IMR-90 (cell line): ENCODE measurements around the gene HSD11B1L. TPM values are rescaled to one million over a fixed set of nuclear protein-coding genes. Genes with fewer than 3 reads are reported as not detected.

ENCODE experiments used
- ATAC-seq: fragments of 200-7000 bp; cut with Tn5 transposase; 2 replicates; pipeline ENCODE4 v1.9.1; 2020; ENCODE audit warnings: low read depth, mild to moderate bottlenecking, moderate library complexity
- BruUV-seq: library from RNA; stranded (reverse); fragments of 400-500 nt; replicated peaks from 2 replicates; lab custom pipeline; 2021; lab: Mats Ljungman, UMichigan
- CTCF ChIA-PET: fragments of 300-600 bp; formaldehyde crosslinking; extraction: SDS; loops from one replicate; lab custom pipeline; 2021; ENCODE audit warnings: antibody characterized with exemption; lab: Yijun Ruan, JAX
- POLR2A ChIA-PET: fragments of 300-600 bp; sonication (Branson Sonifier 250); formaldehyde crosslinking; loops from one replicate; lab custom pipeline; 2022; ENCODE audit warnings: antibody characterized with exemption; ENCODE audit not compliant: unreplicated experiment; lab: Charles Lee
- DNase-seq: peaks from one replicate; pipeline ENCODE4 v3.0.0; 2013
- H2AFZ ChIP-seq: replicated peaks from 2 replicates; pipeline ENCODE3; 2013; ENCODE audit warnings: low read length, mild to moderate bottlenecking; ENCODE audit not compliant: poor library complexity
- H2AK5ac ChIP-seq: 2 replicates; pipeline ENCODE4 v1.6.1; 2013; ENCODE audit warnings: low read depth, low read length, inconsistent platforms
- H2AK9ac ChIP-seq: replicated peaks from 2 replicates; pipeline ENCODE3; 2013; ENCODE audit warnings: mild to moderate bottlenecking, low read depth, low read length, moderate library complexity; ENCODE audit not compliant: poor library complexity
- H2BK120ac ChIP-seq: 2 replicates; pipeline ENCODE4 v1.6.1; 2013; ENCODE audit warnings: low read depth, low read length, inconsistent platforms
- H2BK15ac ChIP-seq: 3 replicates; pipeline ENCODE4 v1.6.1; 2013; ENCODE audit warnings: low read depth, low read length, inconsistent platforms
- H2BK20ac ChIP-seq: 2 replicates; pipeline ENCODE4 v1.6.1; 2013; ENCODE audit warnings: low read depth, mild to moderate bottlenecking, inconsistent platforms, low read length, moderate library complexity
- H2BK5ac ChIP-seq: 2 replicates; pipeline ENCODE4 v1.6.1; 2013; ENCODE audit warnings: mild to moderate bottlenecking, low read depth, low read length, inconsistent platforms; ENCODE audit not compliant: poor library complexity, severe bottlenecking
- H3K14ac ChIP-seq: replicated peaks from 2 replicates; pipeline ENCODE4 v1.6.1; 2013; ENCODE audit warnings: low read depth, low read length, inconsistent platforms
- H3K18ac ChIP-seq: 2 replicates; pipeline ENCODE4 v1.6.1; 2013; ENCODE audit warnings: low read depth, low read length, control low read depth
- H3K23ac ChIP-seq: 2 replicates; pipeline ENCODE4 v1.6.1; 2013; ENCODE audit warnings: low read depth, low read length, inconsistent platforms
- H3K27ac ChIP-seq: 2 replicates; pipeline ENCODE4 v1.5.1; 2013; ENCODE audit warnings: mild to moderate bottlenecking, control low read depth, low read length; ENCODE audit not compliant: insufficient read depth
- H3K27me3 ChIP-seq: 2 replicates; pipeline ENCODE4 v1.6.1; 2013; ENCODE audit warnings: low read length; ENCODE audit not compliant: control insufficient read depth, insufficient read depth
- H3K36me3 ChIP-seq: 2 replicates; pipeline ENCODE4 v1.6.1; 2013; ENCODE audit warnings: low read length, mixed read lengths; ENCODE audit not compliant: control insufficient read depth, insufficient read depth
- H3K4ac ChIP-seq: 2 replicates; pipeline ENCODE4 v1.6.1; 2013; ENCODE audit warnings: low read depth, low read length, inconsistent platforms
- H3K4me1 ChIP-seq: 2 replicates; pipeline ENCODE4 v1.6.1; 2013; ENCODE audit warnings: low read length, mixed read lengths; ENCODE audit not compliant: control insufficient read depth, insufficient read depth
- H3K4me2 ChIP-seq: 2 replicates; pipeline ENCODE4 v1.6.1; 2013; ENCODE audit warnings: low read depth, mild to moderate bottlenecking, control low read depth, low read length, moderate library complexity
- H3K4me3 ChIP-seq: 2 replicates; pipeline ENCODE4 v1.5.1; 2013; ENCODE audit warnings: low read depth, mild to moderate bottlenecking, control low read depth, low read length, moderate library complexity; ENCODE audit not compliant: insufficient read depth
- H3K56ac ChIP-seq: 2 replicates; pipeline ENCODE4 v1.6.1; 2013; ENCODE audit warnings: low read length, inconsistent platforms; ENCODE audit not compliant: insufficient read depth; ENCODE audit errors: extremely low read depth
- H3K79me1 ChIP-seq, 2 experiments: 2 replicates each; pipeline ENCODE4 v1.6.1; 2013; ENCODE audit warnings: low read length in 2 of 2, inconsistent platforms in 1 of 2, low read depth in 1 of 2
- H3K9ac ChIP-seq: 2 replicates; pipeline ENCODE4 v1.6.1; 2013; ENCODE audit warnings: low read depth, low read length, control low read depth
- H3K9me1 ChIP-seq: 2 replicates; pipeline ENCODE4 v1.6.1; 2013; ENCODE audit warnings: low read length, inconsistent platforms; ENCODE audit not compliant: insufficient read depth
- H3K9me3 ChIP-seq: 2 replicates; pipeline ENCODE4 v1.6.1; 2013; ENCODE audit warnings: low read length; ENCODE audit not compliant: control insufficient read depth, insufficient read depth
- H4K20me1 ChIP-seq: 2 replicates; pipeline ENCODE4 v1.6.1; 2013; ENCODE audit warnings: low read length, inconsistent platforms; ENCODE audit not compliant: insufficient read depth
- H4K5ac ChIP-seq: 2 replicates; pipeline ENCODE4 v1.6.1; 2013; ENCODE audit warnings: mild to moderate bottlenecking, low read depth, low read length, control low read depth
- H4K8ac ChIP-seq, 2 experiments: 2 replicates each; pipeline ENCODE4 v1.6.1; 2013; ENCODE audit warnings: low read depth in 2 of 2, low read length in 2 of 2, control low read depth in 1 of 2, inconsistent platforms in 1 of 2
- H4K91ac ChIP-seq: 2 replicates; pipeline ENCODE4 v1.6.1; 2013; ENCODE audit warnings: low read depth, low read length, inconsistent platforms; ENCODE audit not compliant: insufficient read depth
- BHLHE40 ChIP-seq: fragments of 150-350 bp; IDR thresholded peaks from 2 replicates; pipeline ENCODE4 v1.6.1; 2016; ENCODE audit warnings: mild to moderate bottlenecking, low read depth, low read length
- CEBPB ChIP-seq: IDR thresholded peaks from 2 replicates; pipeline ENCODE4 v1.6.1; 2012; ENCODE audit warnings: low read depth, low read length, improper control_type of control experiment
- CHD1 ChIP-seq: IDR thresholded peaks from 2 replicates; pipeline ENCODE4 v1.6.1; 2012; ENCODE audit warnings: low read depth, low read length, improper control_type of control experiment
- ELK1 ChIP-seq: fragments of 150-350 bp; IDR thresholded peaks from 2 replicates; pipeline ENCODE4 v1.6.1; 2016; ENCODE audit warnings: low read depth, mild to moderate bottlenecking, low read length, moderate library complexity, borderline replicate concordance
- FOS ChIP-seq: fragments of 150-350 bp; IDR thresholded peaks from 2 replicates; pipeline ENCODE4 v1.6.1; 2016; ENCODE audit warnings: low read depth, low read length
- MAFK ChIP-seq: IDR thresholded peaks from 2 replicates; pipeline ENCODE4 v1.6.1; 2012; ENCODE audit warnings: low read depth, low read length, improper control_type of control experiment
- MAZ ChIP-seq: IDR thresholded peaks from 2 replicates; pipeline ENCODE4 v1.6.1; 2012; ENCODE audit warnings: low read depth, mild to moderate bottlenecking, low read length, improper control_type of control experiment, moderate library complexity, borderline replicate concordance
- MXI1 ChIP-seq: IDR thresholded peaks from 2 replicates; pipeline ENCODE4 v1.6.1; 2012; ENCODE audit warnings: low read depth, mild to moderate bottlenecking, low read length, moderate library complexity, borderline replicate concordance
- POLR2A ChIP-seq: IDR thresholded peaks from 2 replicates; pipeline ENCODE4 v1.6.1; 2012; ENCODE audit warnings: mild to moderate bottlenecking, low read depth, low read length
- RAD21 ChIP-seq: IDR thresholded peaks from 2 replicates; pipeline ENCODE4 v1.6.1; 2012; ENCODE audit warnings: low read length, improper control_type of control experiment
- RCOR1 ChIP-seq: IDR thresholded peaks from 2 replicates; pipeline ENCODE4 v1.6.1; 2012; ENCODE audit warnings: mild to moderate bottlenecking, low read length, improper control_type of control experiment; ENCODE audit not compliant: insufficient replicate concordance
- RFX5 ChIP-seq: IDR thresholded peaks from 2 replicates; pipeline ENCODE4 v1.8.0; 2012; ENCODE audit warnings: low read depth, mild to moderate bottlenecking, low read length, moderate library complexity
- SMC3 ChIP-seq: fragments of 150-350 bp; IDR thresholded peaks from 2 replicates; pipeline ENCODE4 v1.6.1; 2016; ENCODE audit warnings: low read depth, mild to moderate bottlenecking, antibody characterized with exemption, low read length, moderate library complexity
- USF2 ChIP-seq: fragments of 150-350 bp; IDR thresholded peaks from 2 replicates; pipeline ENCODE4 v1.6.1; 2017; ENCODE audit warnings: mild to moderate bottlenecking, antibody characterized with exemption, low read length, low read depth
- WGBS, 2 experiments: methylation state at CpG; one replicate each; pipeline versions ENCODE4 v1.1.5 to v1.1.7; 2013; ENCODE audit warnings: missing lambda C conversion rate in 2 of 2; ENCODE audit not compliant: insufficient read length in 1 of 2; ENCODE audit errors: extremely low coverage in 2 of 2; 5-methylcytosine and 5-hydroxymethylcytosine counted together
- dilution Hi-C: fragments of 300-500 bp; cut with HindIII; formaldehyde crosslinking; loops from one replicate; pipeline ENCODE4 v1.14.3; 2018; ENCODE audit warnings: low sequenced_read_pairs; ENCODE audit not compliant: unreplicated experiment
- in situ Hi-C: fragments of 300-500 bp; cut with MboI; formaldehyde crosslinking; loops from 3 replicates; pipeline ENCODE4 v1.14.3; 2019; ENCODE audit warnings: low sequenced_read_pairs, inconsistent platforms, mixed read lengths
- intact Hi-C: fragments of 100-400 bp; cut with micrococcal nuclease; formaldehyde crosslinking; loops from 2 replicates; pipeline ENCODE4 v1.10.0; 2022
- polyA plus RNA-seq, 3 experiments: library from polyadenylated mRNA; depleted of rRNA; stranded (reverse); fragments of >200 nt; gene quantifications; 2 replicates each; pipeline ENCODE4 v1.2.3, GENCODE V29; 2012; ENCODE audit warnings: low replicate concordance in 1 of 3
- total RNA-seq: library from RNA; depleted of rRNA; stranded (reverse); fragments of >200 nt; gene quantifications from 2 replicates; pipeline ENCODE4 v1.2.3, GENCODE V29; 2012

HSD11B1L gene
- total and polyA plus RNA-seq, 2 of the 4 experiments (the other 2 are of a cell fraction), result 2.2 to 7.2 TPM

DNA sequence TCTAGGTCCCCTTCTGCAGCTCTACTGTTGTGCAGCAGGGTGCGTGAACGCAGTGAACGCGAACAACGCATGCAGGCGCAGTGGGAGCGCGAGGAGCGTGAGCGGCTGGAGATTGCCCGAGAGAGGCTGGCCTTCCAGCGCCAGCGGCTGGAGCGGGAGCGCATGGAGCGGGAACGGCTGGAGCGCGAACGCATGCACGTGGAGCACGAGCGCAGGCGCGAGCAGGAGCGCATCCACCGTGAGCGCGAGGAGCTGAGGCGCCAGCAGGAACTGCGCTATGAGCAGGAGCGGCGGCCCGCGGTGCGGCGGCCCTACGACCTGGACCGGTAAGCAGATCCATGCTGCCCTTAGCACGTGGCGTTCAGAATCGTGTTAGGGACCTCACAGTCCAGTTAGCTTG lies 19.3 kb upstream of the HSD11B1L start:
- H3K4me2 ChIP-seq, result no peak overlapping the region
- DNase-seq (no peak), ATAC-seq (no peak)
- no peak overlapping the region for H4K8ac ChIP-seq
- H3K23ac ChIP-seq, result no peak overlapping the region
- H3K9me3 ChIP-seq, result no peaks in the 10 kb centered on the region
- POLR2A ChIA-PET, result no interaction called here
- H4K20me1 ChIP-seq, result peaks cover 21% of the 10 kb centered on the region
- no peak overlapping the region for H3K9ac ChIP-seq
- dilution Hi-C loops (no loop called here), in situ Hi-C loops (no loop called here), intact Hi-C loops (no loop called here)
- BruUV-seq, result no TSS peak
- no peak overlapping the region for H4K5ac ChIP-seq
- H3K4me3 ChIP-seq, result no peak overlapping the region
- no peak overlapping the region for H3K56ac ChIP-seq
- no peak overlapping the region for H4K91ac ChIP-seq
- H2AK9ac ChIP-seq, result no peak overlapping the region
- no peak overlapping the region for H2BK120ac ChIP-seq
- H2AK5ac ChIP-seq, result no peak overlapping the region
- CTCF ChIA-PET, result no interaction called here
- no peak overlapping the region for H2BK20ac ChIP-seq
- no peak overlapping the region for H3K18ac ChIP-seq
- peaks cover 3% of the 10 kb centered on the region; the same call in 1 of the 2 replicates for H3K9me1 ChIP-seq
- no peak overlapping the region for H2BK15ac ChIP-seq
- H3K79me1 ChIP-seq, result peaks cover 0 to 34% of the 10 kb centered on the region in 2 experiments; a peak in 3 of 4 replicates
- H3K4me1 ChIP-seq, result no peaks in the 10 kb centered on the region
- no peaks in the 10 kb centered on the region for H3K27me3 ChIP-seq
- no peak overlapping the region for H3K4ac ChIP-seq
- H2AFZ ChIP-seq, result no peak overlapping the region
- H3K36me3 ChIP-seq, result peaks cover 78% of the 10 kb centered on the region
- 99% methylated on average over 39 of the region's 42 CpGs; no CpG with 5 or more reads in 1 of the 2 experiments for WGBS, 2 experiments
- H3K14ac ChIP-seq, result no peak overlapping the region
- no peak overlapping the region for H2BK5ac ChIP-seq
- no peak overlapping the region for H3K27ac ChIP-seq
- TF ChIP-seq MXI1 (no peak), USF2 (no peak), POLR2A (no peak), CHD1 (no peak), MAFK (no peak), CEBPB (no peak), RAD21 (no peak), BHLHE40 (no peak), RCOR1 (no peak), RFX5 (no peak), ELK1 (no peak), SMC3 (no peak), FOS (no peak), MAZ (no peak)
